ENCODE data around the gene JAZF1. TPM values are rescaled to one million over a fixed set of nuclear protein-coding genes. Genes with fewer than 3 reads are reported as not detected.

JAZF1 gene
- total and polyA plus RNA-seq, 2 of the 8 experiments (the other 6 are each of a cell fraction or from before 2014, with no cell fraction given), result 2.6 to 21.8 TPM

- TF ChIP-seq USF2 (IDR thresholded peaks at IDR 0.05; ENCODE audit: low read length) (no peak), PHF8 (conservative IDR thresholded peaks at IDR 0.05; ENCODE audit: low read depth, low read length) (no peak)
Observed at GRCh38 chr7:27795977-27796376, 384.6 kb downstream of the JAZF1 start (continued).

Data from H1 (cell line).